H1 (cell line): ENCODE data around the gene ZDHHC3. TPM values are rescaled to one million over a fixed set of nuclear protein-coding genes. Genes with fewer than 3 reads are reported as not detected.

Experiments
- CTCF ChIA-PET: fragments of 300-600 bp; sonication (Branson Sonifier 250); formaldehyde crosslinking; loops from one replicate; lab custom pipeline; 2021; ENCODE audit not compliant: partially characterized antibody; lab: Charles Lee
- POLR2A ChIA-PET: fragments of 300-600 bp; sonication (Branson Sonifier 250); formaldehyde crosslinking; loops from one replicate; lab custom pipeline; 2021; ENCODE audit warnings: inconsistent platforms; ENCODE audit not compliant: partially characterized antibody; lab: Charles Lee
- DNase-seq, 2 experiments: peaks; one replicate each; pipeline versions ENCODE4 v3.0.0 to v3.0.0-alpha.2; 2010 to 2022; ENCODE audit warnings: low spot score in 2 of 2, low read depth in 1 of 2, mixed read lengths in 1 of 2
- FAIRE-seq: peaks from 2 replicates; lab custom pipeline; 2011; peaks lifted over from hg19 to GRCh38; lab: Jason Lieb, UNC
- H2AFZ ChIP-seq: 2 replicates; pipeline ENCODE4 v1.8.1; 2012; ENCODE audit warnings: low read length, inconsistent platforms
- H2AK5ac ChIP-seq: 2 replicates; pipeline ENCODE4 v1.6.1; 2013; ENCODE audit warnings: low read depth, low read length
- H2BK120ac ChIP-seq: replicated peaks from 2 replicates; pipeline ENCODE3; 2013; ENCODE audit warnings: low read depth, low read length, inconsistent platforms
- H2BK12ac ChIP-seq: 2 replicates; pipeline ENCODE4 v1.6.1; 2013; ENCODE audit warnings: low read depth, low read length
- H2BK15ac ChIP-seq: 2 replicates; pipeline ENCODE4 v1.6.1; 2013; ENCODE audit warnings: low read length
- H2BK20ac ChIP-seq: 2 replicates; pipeline ENCODE4 v1.6.1; 2013; ENCODE audit warnings: low read length
- H2BK5ac ChIP-seq: 2 replicates; pipeline ENCODE4 v1.6.1; 2013; ENCODE audit warnings: low read depth, low read length
- H3K14ac ChIP-seq: 2 replicates; pipeline ENCODE4 v1.6.1; 2013; ENCODE audit warnings: inconsistent platforms; ENCODE audit not compliant: insufficient read length
- H3K18ac ChIP-seq: 2 replicates; pipeline ENCODE4 v1.6.1; 2013; ENCODE audit warnings: low read length; ENCODE audit errors: extremely low read depth
- H3K23ac ChIP-seq: 2 replicates; pipeline ENCODE4 v1.6.1; 2013; ENCODE audit warnings: inconsistent platforms; ENCODE audit not compliant: insufficient read length
- H3K23me2 ChIP-seq: 2 replicates; pipeline ENCODE4 v1.6.1; 2013; ENCODE audit warnings: low read depth, low read length
- H3K27ac ChIP-seq: 2 replicates; pipeline ENCODE4 v1.6.1; 2011; ENCODE audit warnings: low read depth, low read length, inconsistent platforms
- H3K27me3 ChIP-seq, 4 experiments: replicated peaks in 1 of 4; 1 replicate in 1 of 4; 2 replicates in 3 of 4; pipeline versions ENCODE4 v1.6.1 to v1.8.1; 2011 to 2013; ENCODE audit warnings: low read length in 3 of 4, mild to moderate bottlenecking in 3 of 4, inconsistent platforms in 2 of 4, mixed read lengths in 2 of 4, moderate library complexity in 1 of 4; ENCODE audit not compliant: control insufficient read depth in 3 of 4, insufficient read depth in 3 of 4; ENCODE audit errors: extremely low read depth in 1 of 4
- H3K36me3 ChIP-seq, 4 experiments: 2 replicates each; pipeline versions ENCODE4 v1.6.1 to v1.8.1; 2011 to 2013; ENCODE audit warnings: mild to moderate bottlenecking in 4 of 4, low read length in 3 of 4, moderate library complexity in 2 of 4, control low read depth in 1 of 4, inconsistent platforms in 1 of 4; ENCODE audit not compliant: insufficient read depth in 4 of 4, control insufficient read depth in 2 of 4
- H3K4ac ChIP-seq: replicated peaks from 2 replicates; pipeline ENCODE3; 2013; ENCODE audit warnings: low read length, low read depth, mixed read lengths, inconsistent platforms; ENCODE audit not compliant: insufficient read length
- H3K4me1 ChIP-seq, 4 experiments: replicated peaks in 1 of 4; 1 replicate in 1 of 4; 2 replicates in 3 of 4; pipeline versions ENCODE4 v1.6.1 to v1.8.1; 2011 to 2013; ENCODE audit warnings: low read length in 3 of 4, inconsistent platforms in 2 of 4, mixed read lengths in 1 of 4; ENCODE audit not compliant: insufficient read depth in 4 of 4, control insufficient read depth in 3 of 4
- H3K4me2 ChIP-seq, 2 experiments: 2 replicates each; pipeline versions ENCODE4 v1.6.1 to v1.8.1; 2011 to 2013; ENCODE audit warnings: low read depth in 2 of 2, low read length in 2 of 2, control low read depth in 1 of 2, inconsistent platforms in 1 of 2, mild to moderate bottlenecking in 1 of 2; ENCODE audit not compliant: insufficient read depth in 1 of 2
- H3K4me3 ChIP-seq, 4 experiments: fragments of 200-600, 300-600 bp in 1 of 4; sonication (generic), shearing (Covaris generic), sonication (Bioruptor Twin) in 1 of 4; 2 replicates each; pipeline versions ENCODE4 v1.5.1 to v1.8.1; 2011 to 2016; ENCODE audit warnings: low read length in 4 of 4, low read depth in 3 of 4, control low read depth in 2 of 4, inconsistent platforms in 2 of 4, mild to moderate bottlenecking in 2 of 4, mixed read lengths in 1 of 4, moderate library complexity in 1 of 4; ENCODE audit not compliant: insufficient read depth in 2 of 4; ENCODE audit errors: extremely low read depth in 1 of 4
- H3K56ac ChIP-seq: replicated peaks from 2 replicates; pipeline ENCODE3; 2013; ENCODE audit warnings: low read depth, mild to moderate bottlenecking, mixed read lengths, low read length, inconsistent platforms; ENCODE audit not compliant: insufficient read length
- H3K79me1 ChIP-seq: 2 replicates; pipeline ENCODE4 v1.6.1; 2013; ENCODE audit warnings: low read depth, low read length, control low read depth
- H3K79me2 ChIP-seq, 2 experiments: 2 replicates each; pipeline versions ENCODE4 v1.6.1 to v1.8.1; 2012 to 2013; ENCODE audit warnings: low read length in 2 of 2, mild to moderate bottlenecking in 2 of 2, inconsistent platforms in 1 of 2; ENCODE audit not compliant: insufficient read depth in 2 of 2, control insufficient read depth in 1 of 2
- H3K9ac ChIP-seq, 4 experiments: replicated peaks in 1 of 4; 1 replicate in 1 of 4; 2 replicates in 3 of 4; pipeline versions ENCODE4 v1.6.1 to v1.8.1; 2011 to 2013; ENCODE audit warnings: low read depth in 3 of 4, low read length in 3 of 4, control low read depth in 2 of 4, mild to moderate bottlenecking in 2 of 4, moderate library complexity in 2 of 4, inconsistent platforms in 1 of 4; ENCODE audit errors: extremely low read depth in 1 of 4
- H3K9me3 ChIP-seq, 2 experiments: 2 replicates each; pipeline versions ENCODE4 v1.6.1 to v1.8.1; 2012 to 2013; ENCODE audit warnings: mild to moderate bottlenecking in 2 of 2, moderate library complexity in 2 of 2, control low read depth in 1 of 2, inconsistent platforms in 1 of 2, low read depth in 1 of 2, low read length in 1 of 2, mixed read lengths in 1 of 2; ENCODE audit not compliant: insufficient read depth in 2 of 2
- H4K20me1 ChIP-seq, 2 experiments: replicated peaks in 1 of 2; 2 replicates each; pipeline versions ENCODE3 to v1.8.1; 2011 to 2013; ENCODE audit warnings: inconsistent platforms in 2 of 2, low read length in 2 of 2, mild to moderate bottlenecking in 1 of 2; ENCODE audit not compliant: insufficient read depth in 2 of 2, control insufficient read depth in 1 of 2
- H4K5ac ChIP-seq: 2 replicates; pipeline ENCODE4 v1.6.1; 2013; ENCODE audit warnings: low read length, low read depth, mixed read lengths, inconsistent platforms; ENCODE audit not compliant: insufficient read length
- H4K8ac ChIP-seq: 2 replicates; pipeline ENCODE4 v1.8.0; 2013; ENCODE audit warnings: mild to moderate bottlenecking, moderate library complexity, low read length, inconsistent platforms; ENCODE audit not compliant: insufficient read depth; ENCODE audit errors: extremely low read depth
- H4K91ac ChIP-seq: replicated peaks from 2 replicates; pipeline ENCODE3; 2013; ENCODE audit warnings: low read length, mixed read lengths, inconsistent platforms; ENCODE audit not compliant: insufficient read length
- BRCA1 ChIP-seq: IDR thresholded peaks from 2 replicates; pipeline ENCODE4 v1.6.1; 2012; ENCODE audit warnings: low read depth, low read length, improper control_type of control experiment
- GTF2F1 ChIP-seq: IDR thresholded peaks from 2 replicates; pipeline ENCODE4 v1.6.1; 2012; ENCODE audit warnings: low read depth, low read length, improper control_type of control experiment, borderline replicate concordance
- HDAC6 ChIP-seq: IDR thresholded peaks from one replicate; pipeline ENCODE4 v1.7.1; 2012; ENCODE audit warnings: low read depth, mild to moderate bottlenecking, inconsistent platforms, low read length, moderate library complexity
- JUND ChIP-seq: IDR thresholded peaks from 2 replicates; pipeline ENCODE4 v1.6.1; 2011; ENCODE audit warnings: mild to moderate bottlenecking, improper control_type of control experiment, low read length
- KDM1A ChIP-seq: fragments of 200-600, 300-600 bp; sonication (generic); IDR thresholded peaks from 2 replicates; pipeline ENCODE4 v1.7.1; 2016; ENCODE audit warnings: mild to moderate bottlenecking, low read length, borderline replicate concordance
- KDM4A ChIP-seq: IDR thresholded peaks from one replicate; pipeline ENCODE4 v1.7.1; 2012; ENCODE audit warnings: low read depth, mild to moderate bottlenecking, moderate library complexity, low read length, inconsistent platforms; ENCODE audit not compliant: severe bottlenecking
- NANOG ChIP-seq: IDR thresholded peaks from 2 replicates; pipeline ENCODE4 v1.6.1; 2011; ENCODE audit warnings: low read length, low read depth, mild to moderate bottlenecking, inconsistent platforms; ENCODE audit not compliant: insufficient read depth, poor library complexity, severe bottlenecking
- POLR2AphosphoS5 ChIP-seq: IDR thresholded peaks from 2 replicates; pipeline ENCODE4 v1.6.1; 2011; ENCODE audit warnings: low read depth, low read length
- RBBP5 ChIP-seq: IDR thresholded peaks from 2 replicates; pipeline ENCODE4 v1.7.1; 2012; ENCODE audit warnings: low read depth, mild to moderate bottlenecking, inconsistent platforms, low read length, moderate library complexity, borderline replicate concordance
- SIN3A ChIP-seq, 2 experiments: IDR thresholded peaks in 1 of 2; conservative IDR thresholded peaks in 1 of 2; 2 replicates each; pipeline ENCODE4 v1.6.1; 2011 to 2012; ENCODE audit warnings: low read length in 2 of 2, improper control_type of control experiment in 1 of 2, low read depth in 1 of 2, mild to moderate bottlenecking in 1 of 2
- SP4 ChIP-seq: IDR thresholded peaks from 2 replicates; pipeline ENCODE4 v1.6.1; 2012; ENCODE audit warnings: low read length, inconsistent platforms
- SUZ12 ChIP-seq: fragments of 200-600 bp; sonication (generic); IDR thresholded peaks from 2 replicates; pipeline ENCODE4 v1.6.1; 2012; ENCODE audit warnings: mild to moderate bottlenecking, inconsistent platforms, low read length, moderate library complexity, mixed read lengths
- TAF1 ChIP-seq: IDR thresholded peaks from 2 replicates; pipeline ENCODE4 v1.6.1; 2011; ENCODE audit warnings: mild to moderate bottlenecking, low read depth, low read length
- TBP ChIP-seq: IDR thresholded peaks from 2 replicates; pipeline ENCODE4 v1.6.1; 2011; ENCODE audit warnings: low read depth, low read length, improper control_type of control experiment
- WGBS, 2 experiments: shearing (Covaris generic) in 1 of 2; methylation state at CpG; one replicate each; pipeline versions ENCODE4 v1.1.6 to v1.1.7; 2013 to 2015; ENCODE audit warnings: low lambda C conversion rate in 2 of 2, mixed read lengths in 2 of 2, inconsistent platforms in 1 of 2, low coverage in 1 of 2, missing lambda C conversion rate in 1 of 2; ENCODE audit not compliant: insufficient replicate concordance in 2 of 2, insufficient coverage in 1 of 2, insufficient read length in 1 of 2; ENCODE audit errors: extremely low coverage in 1 of 2, missing lambda C conversion rate in 1 of 2; 5-methylcytosine and 5-hydroxymethylcytosine counted together
- polyA plus RNA-seq, 7 experiments: library from polyadenylated mRNA; depleted of rRNA in 3 of 7; stranded (reverse) in 5 of 7; unstranded in 2 of 7; fragments of >200 nt in 5 of 7; fragments of 200-250 nt in 2 of 7; gene quantifications; 1 replicate in 5 of 7; 2 replicates in 1 of 7; 4 replicates in 1 of 7; pipeline versions ENCODE4 v1.2.1 to v1.2.3, GENCODE V29; 2011 to 2013; ENCODE audit warnings: missing spikeins in 2 of 7, mixed read lengths in 2 of 7
- total RNA-seq: library from RNA; stranded (reverse); fragmentation: NEBNext Ultra II Directional; extraction: Animal tissue kit (Norgen Biotek cat#: 25700); gene quantifications from 2 replicates; pipeline ENCODE4 v1.2.1, GENCODE V29; 2021

The ZDHHC3 gene
- total and polyA plus RNA-seq, 2 of the 8 experiments (the other 6 are each of a cell fraction or from before 2014, with no cell fraction given): 77.4 to 88.7 TPM

GRCh38 chr3:44948239-44948638, 27.7 kb downstream of the ZDHHC3 start:
- DNase-seq (no peak), FAIRE-seq (no peak)
- Histone ChIP-seq H3K9ac (no peak overlapping the region), H2BK5ac (peak overlapping the region; percentile 6; the same call in 1 of the 2 replicates), H2AFZ (no peak overlapping the region), H4K20me1 (peaks cover 0 to 11% of the 10 kb centered on the region in 2 experiments), H3K27me3 (no peaks in the 10 kb centered on the region), H3K9me3 (no peaks in the 10 kb centered on the region), H2BK120ac (no peak overlapping the region), H4K91ac (no peak overlapping the region), H2BK12ac (no peak overlapping the region), H2AK5ac (no peak overlapping the region), H3K18ac (no peak overlapping the region), H3K79me2 (peaks cover 4 to 11% of the 10 kb centered on the region in 2 experiments; a peak in 2 of 4 replicates), H3K36me3 (peaks cover 0 to 8% (median 5%) of the 10 kb centered on the region in 4 experiments; a peak in 5 of 8 replicates), H3K27ac (no peak overlapping the region), H3K4ac (no peak overlapping the region), H2BK20ac (no peak overlapping the region), H3K56ac (no peak overlapping the region), H3K14ac (no peak overlapping the region), H3K23me2 (no peaks in the 10 kb centered on the region), H3K79me1 (peaks cover 12% of the 10 kb centered on the region), H3K4me1 (peaks cover 0 to 5% (median 2%) of the 10 kb centered on the region in 4 experiments; a peak in 3 of 7 replicates), H3K4me2 (no peak overlapping the region), H3K23ac (no peak overlapping the region), H4K8ac (no peak overlapping the region), H4K5ac (no peak overlapping the region), H2BK15ac (no peak overlapping the region), H3K4me3 (no peak overlapping the region)
- CTCF ChIA-PET: no interaction called here
- 84% methylated on average over 3 of the region's 3 CpGs; no CpG with 5 or more reads in 1 of the 2 experiments for WGBS, 2 experiments
- POLR2A ChIA-PET: no interaction called here
- no peak for TF ChIP-seq TBP
- no peak for TF ChIP-seq SIN3A (conservative IDR thresholded peaks at IDR 0.05 in 1 of 2, IDR thresholded peaks at IDR 0.05 in 1 of 2; ENCODE audit: low read depth in 1 of 2, low read length in 2 of 2)
- TF ChIP-seq POLR2AphosphoS5: no peak
- TF ChIP-seq HDAC6: no peak
- TF ChIP-seq KDM1A: no peak
- TF ChIP-seq RBBP5: no peak
- no peak for TF ChIP-seq KDM4A
- TF ChIP-seq GTF2F1: no peak
- no peak for TF ChIP-seq SP4
- no peak for TF ChIP-seq JUND
- TF ChIP-seq SUZ12: no peak
- TF ChIP-seq BRCA1: no peak
- no peak for TF ChIP-seq NANOG
- TF ChIP-seq TAF1: no peak
